Prostate gland (tissue), 2 donors: ENCODE results near the gene HS1BP3.

Source experiments
- CTCF ChIP-seq, 4 experiments: fragments of 200-600 bp in 2 of 4; fragments of 450-650 bp in 2 of 4; sonication (generic) in 2 of 4; IDR thresholded peaks; 1 replicate in 3 of 4; 2 replicates in 1 of 4; pipeline ENCODE4 v1.5.1; 2016 to 2019; ENCODE audit warnings: antibody characterized with exemption in 4 of 4, mild to moderate bottlenecking in 2 of 4, moderate library complexity in 2 of 4
- POLR2A ChIP-seq: fragments of 450-650 bp; IDR thresholded peaks from one replicate; pipeline ENCODE4 v1.6.1; 2016; ENCODE audit warnings: antibody characterized with exemption, mild to moderate bottlenecking
- POLR2AphosphoS5 ChIP-seq: sonication (generic); formaldehyde crosslinking; IDR thresholded peaks from one replicate; pipeline ENCODE4 v1.6.1; 2017; ENCODE audit warnings: antibody characterized with exemption

GRCh38 chr2:20643060-20643459 lies 7.8 kb downstream of the HS1BP3 start:
- TF ChIP-seq POLR2A (no peak), POLR2AphosphoS5 (no peak), CTCF (IDR thresholded peaks at IDR 0.05) (no peak)
